Measurements from ENCODE around the gene POLDIP2. TPM values are rescaled to one million over a fixed set of nuclear protein-coding genes. Genes with fewer than 3 reads are reported as not detected.
A peak's percentile ranks its signal among the peaks of the same experiment; 100 is the strongest.

Gene POLDIP2
- total RNA-seq, 1 experiment from 2014 or later, result 82.8 TPM

DNA sequence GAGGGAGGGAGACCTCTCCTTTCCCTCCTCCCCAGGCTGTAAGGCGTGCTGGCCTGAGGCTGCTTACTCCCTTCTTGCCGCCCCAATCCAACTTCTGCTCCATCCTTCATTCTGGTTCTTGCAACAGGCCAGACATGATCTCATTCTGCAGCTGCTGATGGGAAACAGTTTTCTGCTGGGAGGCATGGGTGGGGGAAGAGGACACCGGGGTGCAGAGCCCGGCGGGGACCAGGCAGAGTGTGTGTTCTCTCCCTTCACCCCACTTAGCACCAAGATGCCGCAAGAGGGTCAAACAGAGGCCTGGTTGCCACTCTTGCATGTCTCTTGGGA is 15.6 kb upstream of the POLDIP2 start:
- no peak overlapping the region for H4K5ac ChIP-seq (ENCODE audit: insufficient read length, low read depth, low read length)
- peaks cover 0 to 6% (median 2%) of the 10 kb centered on the region in 3 experiments; a peak in 3 of 7 replicates for H3K36me3 Mint-ChIP-seq (ENCODE audit: insufficient read depth in 1 of 3, low read depth in 3 of 3)
- WGBS (ENCODE audit: extremely low coverage, insufficient read length, low lambda C conversion rate), result no CpG with 5 or more reads among the region's 6 CpGs

More for the DNA sequence above, 15.6 kb upstream of the POLDIP2 start:
- peak overlapping the region; percentile 53 for H3K4me2 ChIP-seq (ENCODE audit: insufficient read depth, insufficient read length, low read length)
- no peak overlapping the region for H2BK12ac ChIP-seq (ENCODE audit: insufficient read length, low read depth, low read length)
- H3K23me2 ChIP-seq (ENCODE audit: insufficient read length, low read depth, low read length, poor library complexity, severe bottlenecking), result peaks cover 10% of the 10 kb centered on the region
- no peak overlapping the region for H2AFZ ChIP-seq (ENCODE audit: low read length)
- Mint-ChIP-seq H3K27ac (no peak overlapping the region), H3K4me3 (peak overlapping the region; percentile 57 to 83), H3K4me1 (peaks cover 14 to 21% of the 10 kb centered on the region in 2 experiments), H3K27me3 (ENCODE audit: low read depth) (peaks cover 48% of the 10 kb centered on the region), H3K9me3 (no peaks in the 10 kb centered on the region; a peak in 2 of 5 replicates)
- no peak overlapping the region for H3K14ac ChIP-seq (ENCODE audit: insufficient read depth, low read length)
- peaks cover 2% of the 10 kb centered on the region for H4K20me1 ChIP-seq (ENCODE audit: control insufficient read depth, insufficient read depth, insufficient read length)
- H2BK5ac ChIP-seq (ENCODE audit: insufficient read length, low read length), result no peak overlapping the region
- H3K79me1 ChIP-seq (ENCODE audit: insufficient read depth, low read depth, low read length, poor library complexity, severe bottlenecking), result no peaks in the 10 kb centered on the region
- H2BK120ac ChIP-seq (ENCODE audit: low read depth, low read length, poor library complexity, severe bottlenecking), result no peak overlapping the region
- H2BK15ac ChIP-seq (ENCODE audit: low read depth, low read length), result no peak overlapping the region
- no peak overlapping the region for H3K18ac ChIP-seq (ENCODE audit: insufficient read length, low read depth, low read length)
- H3T11ph ChIP-seq (ENCODE audit: low read length), result no peak overlapping the region
- DNase-seq, result no peak
- H3K4me1 ChIP-seq (ENCODE audit: insufficient read depth, low read length), result peaks cover 2% of the 10 kb centered on the region; the same call in 1 of the 2 replicates
- H3K9me3 ChIP-seq (ENCODE audit: control insufficient read depth, low read depth, low read length), result no peaks in the 10 kb centered on the region
- no peaks in the 10 kb centered on the region for H3K79me2 ChIP-seq (ENCODE audit: insufficient read depth, low read length)
- H3K27me3 ChIP-seq (ENCODE audit: insufficient read depth, low read length), result peaks cover 12% of the 10 kb centered on the region; the same call in 1 of the 2 replicates
- H2BK20ac ChIP-seq (ENCODE audit: low read depth, low read length, poor library complexity, severe bottlenecking), result no peak overlapping the region
- no peak overlapping the region for H4K8ac ChIP-seq (replicated peaks; ENCODE audit: insufficient read length, low read depth, low read length)
- TF ChIP-seq CTCF (conservative IDR thresholded peaks at IDR 0.05), result no peak
- no peak overlapping the region for H4K91ac ChIP-seq (ENCODE audit: insufficient read length, low read depth, low read length)
- H3K56ac ChIP-seq (ENCODE audit: insufficient read length, low read depth, low read length), result no peak overlapping the region
- no peak overlapping the region for H3K23ac ChIP-seq (ENCODE audit: insufficient read length, low read depth, low read length)
- H3K9ac ChIP-seq (ENCODE audit: extremely low read depth, insufficient read length, low read length), result no peak overlapping the region
- no peak overlapping the region for H3K27ac ChIP-seq (ENCODE audit: insufficient read length, low read depth, low read length)
- no peak overlapping the region for H2AK5ac ChIP-seq (ENCODE audit: insufficient read length, low read length)
- no peak overlapping the region for H3K4ac ChIP-seq (ENCODE audit: low read depth, low read length)
